Measurements from ENCODE around the gene COPS9.

COPS9 gene

GRCh38 chr2:240136671-240137292 is 677 bp upstream of the COPS9 start:
- DNase-seq (ENCODE audit: low spot score in 2 of 2) (no peak), ATAC-seq (peak; percentile 30)
- H3K9me3 Mint-ChIP-seq, result no peaks in the 10 kb centered on the region
- peak overlapping the region; percentile 85 for H3K4me3 Mint-ChIP-seq
- peak overlapping the region; percentile 95 for H3K27ac Mint-ChIP-seq
- peaks cover 20% of the 10 kb centered on the region for H3K36me3 Mint-ChIP-seq
- H3K4me1 Mint-ChIP-seq, result peaks cover 29% of the 10 kb centered on the region

- H3K4me3 Mint-ChIP-seq, result peak overlapping the region; percentile 85
- peaks cover 29% of the 10 kb centered on the region for H3K36me3 Mint-ChIP-seq
- DNase-seq (ENCODE audit: low spot score in 2 of 2), result no peak
- H3K4me1 Mint-ChIP-seq, result peaks cover 33% of the 10 kb centered on the region
- H3K9me3 Mint-ChIP-seq, result no peaks in the 10 kb centered on the region
- ATAC-seq, result peak; percentile 17
- H3K27ac Mint-ChIP-seq, result peak overlapping the region; percentile 95
These were observed 446 bp downstream of the COPS9 start for GRCh38 chr2:240135706-240136012.

- Mint-ChIP-seq H3K4me3 (peak overlapping the region; percentile 85), H3K4me1 (peaks cover 33% of the 10 kb centered on the region), H3K9me3 (no peaks in the 10 kb centered on the region), H3K27ac (peak overlapping the region; percentile 95), H3K36me3 (peaks cover 35% of the 10 kb centered on the region)
- no peak for DNase-seq (ENCODE audit: low spot score in 2 of 2)
- ATAC-seq, result no peak
These were observed 1.1 kb downstream of the COPS9 start for GRCh38 chr2:240134956-240135520.

GRCh38 chr2:240134466-240134865 is 1.6 kb downstream of the COPS9 start:
- peak overlapping the region; percentile 85 for H3K4me3 Mint-ChIP-seq
- DNase-seq (ENCODE audit: low spot score in 2 of 2) (no peak), ATAC-seq (no peak)
- peaks cover 41% of the 10 kb centered on the region for H3K36me3 Mint-ChIP-seq
- H3K9me3 Mint-ChIP-seq, result no peaks in the 10 kb centered on the region
- peak overlapping the region; percentile 95 for H3K27ac Mint-ChIP-seq
- peaks cover 33% of the 10 kb centered on the region for H3K4me1 Mint-ChIP-seq

- DNase-seq (ENCODE audit: low spot score in 2 of 2), result no peak
- Mint-ChIP-seq H3K4me3 (no peak overlapping the region), H3K4me1 (peaks cover 33% of the 10 kb centered on the region), H3K9me3 (no peaks in the 10 kb centered on the region), H3K27ac (peak overlapping the region; percentile 95), H3K36me3 (peaks cover 45% of the 10 kb centered on the region)
- no peak for ATAC-seq
These were observed 2.7 kb downstream of the COPS9 start for GRCh38 chr2:240133401-240133800.

GRCh38 chr2:240132651-240132980 is 3.5 kb downstream of the COPS9 start:
- no peak overlapping the region for H3K4me3 Mint-ChIP-seq
- DNase-seq (ENCODE audit: low spot score in 2 of 2) (no peak), ATAC-seq (no peak)
- peaks cover 33% of the 10 kb centered on the region for H3K4me1 Mint-ChIP-seq
- no peak overlapping the region for H3K27ac Mint-ChIP-seq
- peaks cover 53% of the 10 kb centered on the region for H3K36me3 Mint-ChIP-seq
- H3K9me3 Mint-ChIP-seq, result no peaks in the 10 kb centered on the region

- H3K27ac Mint-ChIP-seq, result no peak overlapping the region
- ATAC-seq, result no peak
- no peak overlapping the region for H3K4me3 Mint-ChIP-seq
- H3K4me1 Mint-ChIP-seq, result peaks cover 29% of the 10 kb centered on the region
- H3K9me3 Mint-ChIP-seq, result no peaks in the 10 kb centered on the region
- no peak for DNase-seq (ENCODE audit: low spot score in 2 of 2)
- peaks cover 55% of the 10 kb centered on the region for H3K36me3 Mint-ChIP-seq
These were observed 4.0 kb downstream of the COPS9 start for GRCh38 chr2:240131941-240132650.

GRCh38 chr2:240131296-240131695 is 4.8 kb downstream of the COPS9 start:
- Mint-ChIP-seq H3K4me3 (no peak overlapping the region), H3K9me3 (no peaks in the 10 kb centered on the region), H3K4me1 (peaks cover 24% of the 10 kb centered on the region), H3K36me3 (peaks cover 55% of the 10 kb centered on the region), H3K27ac (no peak overlapping the region)
- DNase-seq (ENCODE audit: low spot score in 2 of 2) (no peak), ATAC-seq (no peak)

GRCh38 chr2:240130393-240131195 is 5.5 kb downstream of the COPS9 start:
- Mint-ChIP-seq H3K4me3 (no peak overlapping the region), H3K27ac (no peak overlapping the region), H3K9me3 (no peaks in the 10 kb centered on the region), H3K36me3 (peaks cover 55% of the 10 kb centered on the region), H3K4me1 (peaks cover 22% of the 10 kb centered on the region)
- DNase-seq (ENCODE audit: low spot score in 2 of 2) (no peak), ATAC-seq (no peak)

- peaks cover 54% of the 10 kb centered on the region for H3K36me3 Mint-ChIP-seq
- no peak for DNase-seq (ENCODE audit: low spot score in 2 of 2)
- H3K4me3 Mint-ChIP-seq, result no peak overlapping the region
These were observed 6.2 kb downstream of the COPS9 start for GRCh38 chr2:240129731-240130392.

GRCh38 chr2:240129311-240129710 is 6.8 kb downstream of the COPS9 start:
- H3K4me3 Mint-ChIP-seq, result no peak overlapping the region
- no peak for DNase-seq (ENCODE audit: low spot score in 2 of 2)
- H3K9me3 Mint-ChIP-seq, result no peaks in the 10 kb centered on the region
- peaks cover 10% of the 10 kb centered on the region for H3K4me1 Mint-ChIP-seq
- H3K36me3 Mint-ChIP-seq, result peaks cover 48% of the 10 kb centered on the region
- ATAC-seq, result no peak
- H3K27ac Mint-ChIP-seq, result no peak overlapping the region

More at GRCh38 chr2:240129731-240130392, 6.2 kb downstream of the COPS9 start:
- Mint-ChIP-seq H3K9me3 (no peaks in the 10 kb centered on the region), H3K27ac (no peak overlapping the region), H3K4me1 (peaks cover 15% of the 10 kb centered on the region)
- no peak for ATAC-seq

GRCh38 chr2:240128608-240129145 is 7.4 kb downstream of the COPS9 start:
- no peak for ATAC-seq
- H3K4me1 Mint-ChIP-seq, result peaks cover 4% of the 10 kb centered on the region
- no peak for DNase-seq (ENCODE audit: low spot score in 2 of 2)
- H3K27ac Mint-ChIP-seq, result no peak overlapping the region
- H3K36me3 Mint-ChIP-seq, result peaks cover 48% of the 10 kb centered on the region
- H3K4me3 Mint-ChIP-seq, result no peak overlapping the region
- no peaks in the 10 kb centered on the region for H3K9me3 Mint-ChIP-seq

GRCh38 chr2:240127911-240128607 is 8.0 kb downstream of the COPS9 start:
- no peak overlapping the region for H3K4me3 Mint-ChIP-seq
- H3K36me3 Mint-ChIP-seq, result peaks cover 48% of the 10 kb centered on the region
- H3K27ac Mint-ChIP-seq, result no peak overlapping the region
- no peak for ATAC-seq
- H3K4me1 Mint-ChIP-seq, result peaks cover 4% of the 10 kb centered on the region
- no peaks in the 10 kb centered on the region for H3K9me3 Mint-ChIP-seq
- no peak for DNase-seq (ENCODE audit: low spot score in 2 of 2)

GRCh38 chr2:240127191-240127750 is 8.8 kb downstream of the COPS9 start:
- Mint-ChIP-seq H3K36me3 (peaks cover 41% of the 10 kb centered on the region), H3K4me1 (peaks cover 4% of the 10 kb centered on the region), H3K27ac (no peak overlapping the region), H3K9me3 (no peaks in the 10 kb centered on the region), H3K4me3 (no peak overlapping the region)
- no peak for DNase-seq (ENCODE audit: low spot score in 2 of 2)
- no peak for ATAC-seq

Measured in stimulated activated effector memory CD8-positive, alpha-beta T cell treated with anti-CD3 and anti-CD28 coated beads, Interleukin-12 subunit alpha, Interleukin-12 subunit beta, amount 100 ng/mL, for 72 hours (primary cell).